T-helper 1 cell treated with Interleukin-12 subunit alpha and Interleukin-12 subunit beta and Interleukin-4 antibody, amounts not matched to agents 30 ng/mL and 1 ng/mL, for 36 hours (primary cell): ENCODE data around the gene LRRC1. TPM values are rescaled to one million over a fixed set of nuclear protein-coding genes. Genes with fewer than 3 reads are reported as not detected.
"Not testable (repeated sequence)": the region's sequence is repeated elsewhere in the genome, so short reads cannot be mapped to it uniquely, and the experiment has no call there.

ENCODE experiments used
- intact Hi-C: fragments of 100-400 bp; cut with micrococcal nuclease; formaldehyde crosslinking; loops from one replicate; pipeline ENCODE4 v1.15.1; 2024
- total RNA-seq: library from RNA; stranded (reverse); gene quantifications from 2 replicates; pipeline ENCODE4 v1.2.3, GENCODE V29; 2022

LRRC1 gene
- total RNA-seq, result 4.4 and 4.6 TPM in 2 replicates

DNA sequence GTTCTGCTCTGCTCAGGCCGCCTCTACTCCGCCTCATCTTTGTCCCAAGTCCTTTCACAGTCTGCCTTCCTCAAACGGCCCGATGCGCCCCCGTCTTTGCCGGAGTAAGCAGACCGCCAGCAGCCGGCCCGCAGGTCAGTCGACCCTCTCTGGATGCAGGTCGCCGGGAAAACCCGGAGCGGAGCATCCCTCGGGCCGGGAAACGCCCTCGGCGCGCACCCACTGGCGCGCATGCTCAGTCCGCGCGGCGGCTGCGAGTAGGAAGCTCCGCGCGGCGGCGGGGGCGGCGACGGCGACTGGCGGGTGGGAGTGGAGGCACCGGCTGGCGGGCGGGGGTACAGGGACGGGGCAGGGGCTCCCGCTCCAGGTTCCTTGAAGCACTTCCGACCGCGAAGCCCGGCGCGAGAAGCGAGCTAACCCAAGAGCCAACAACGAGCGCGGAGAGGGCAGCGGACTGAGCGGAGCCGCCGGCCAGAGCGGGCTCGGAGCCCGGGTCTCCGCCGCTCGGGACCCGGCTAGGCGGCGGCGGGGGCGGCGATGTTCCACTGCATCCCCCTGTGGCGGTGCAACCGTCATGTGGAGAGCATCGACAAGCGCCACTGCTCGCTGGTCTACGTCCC is at the start of gene LRRC1:
TSS of gene LRRC1 (plus strand) at position 286 of the 620 bp plus-strand sequence. CDS start at position 538, 252 bp downstream.
- intact Hi-C loops, result loop anchor here (1.0 to 10.0 kb wide), 10 partner anchors 60 to 1375 kb away; partner anchors contain the start of genes EFHC1, FBXO9, GSTA4 and TMEM14A

GRCh38 chr6:53746442-53747103 is 48.2 kb upstream of the LRRC1 start:
- intact Hi-C loops, result no loop called here

DNA sequence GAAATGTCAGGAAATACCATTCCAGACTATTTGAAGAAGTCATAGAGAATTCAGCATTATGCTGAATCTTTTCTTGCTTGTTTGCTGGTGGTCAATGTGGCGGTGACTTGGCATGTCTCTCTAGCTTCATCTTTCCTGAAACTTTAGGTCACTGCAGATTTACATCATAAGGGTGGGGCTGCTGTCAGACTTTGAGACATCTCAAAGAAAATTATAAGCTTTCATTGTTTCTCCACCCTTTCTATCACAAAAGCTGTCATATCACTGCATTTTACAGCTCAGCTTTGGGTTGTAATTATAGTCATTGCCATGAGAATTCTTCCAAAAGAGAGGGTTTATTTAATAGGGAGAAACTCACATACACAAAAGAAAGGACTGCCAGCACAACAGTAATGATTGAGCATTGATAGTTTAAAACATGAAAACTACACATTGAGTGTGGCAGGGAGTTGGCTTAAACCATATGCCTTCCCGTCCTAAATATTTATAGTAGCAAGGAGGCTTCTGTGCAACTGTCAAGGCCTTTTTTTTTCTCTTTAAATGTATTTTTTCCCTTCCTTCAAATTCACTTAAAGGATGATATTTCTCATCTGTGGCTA is 44.7 kb upstream of the LRRC1 start:
- intact Hi-C loops, result no loop called here

GRCh38 chr6:53751417-53751816 is 43.4 kb upstream of the LRRC1 start:
- intact Hi-C loops, result no loop called here

- intact Hi-C loops, result no loop called here
Observed at GRCh38 chr6:53752440-53752839, 42.4 kb upstream of the LRRC1 start.

DNA sequence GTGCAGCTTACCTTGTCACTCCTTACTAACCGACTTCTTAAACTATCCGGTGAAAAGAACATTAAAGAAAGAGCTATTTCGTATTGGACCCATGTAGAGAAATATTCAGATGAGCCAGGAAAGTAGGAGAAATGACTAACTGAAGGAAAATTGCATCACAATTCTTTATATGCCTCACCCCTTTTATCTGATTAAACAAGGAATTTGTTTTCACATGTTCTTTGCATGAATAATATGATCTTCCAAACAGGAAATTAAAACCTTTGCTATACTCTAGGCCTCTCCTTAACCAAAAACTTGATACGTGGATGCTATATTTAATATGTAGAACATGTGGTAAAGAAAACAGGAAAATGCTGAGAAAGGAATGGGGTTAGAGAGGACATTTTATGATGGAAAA is 41.9 kb upstream of the LRRC1 start:
- intact Hi-C loops, result no loop called here

DNA sequence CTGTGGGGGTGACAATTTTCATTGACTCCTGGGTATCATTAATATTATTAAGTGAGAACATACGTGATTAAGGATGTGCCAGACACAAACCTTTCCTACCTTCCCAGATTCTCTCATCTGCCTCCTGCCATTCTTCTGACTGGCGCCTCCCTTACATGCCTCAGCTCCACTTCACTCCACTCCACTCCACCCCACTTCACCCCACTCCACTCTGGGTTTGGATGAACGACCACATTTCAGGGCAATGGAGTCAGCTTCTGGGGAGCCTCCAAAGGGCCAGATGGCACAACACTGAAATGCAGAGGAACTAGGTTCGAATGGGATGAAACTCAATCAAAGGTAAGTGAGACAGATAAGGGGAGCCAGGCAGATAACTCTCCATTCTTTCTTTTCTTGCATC is 40.5 kb upstream of the LRRC1 start:
- intact Hi-C loops, result no loop called here

GRCh38 chr6:53756396-53756795 is 38.4 kb upstream of the LRRC1 start:
- intact Hi-C loops, result no loop called here

GRCh38 chr6:53758496-53758895 is 36.3 kb upstream of the LRRC1 start:
- intact Hi-C loops, result no loop called here

- intact Hi-C loops, result no loop called here
Observed at GRCh38 chr6:53761036-53761435, 33.8 kb upstream of the LRRC1 start.

- intact Hi-C loops, result no loop called here
Observed at GRCh38 chr6:53765270-53765669, 29.5 kb upstream of the LRRC1 start.

- intact Hi-C loops, result no loop called here
Observed at GRCh38 chr6:53766930-53767329, 27.9 kb upstream of the LRRC1 start.

DNA sequence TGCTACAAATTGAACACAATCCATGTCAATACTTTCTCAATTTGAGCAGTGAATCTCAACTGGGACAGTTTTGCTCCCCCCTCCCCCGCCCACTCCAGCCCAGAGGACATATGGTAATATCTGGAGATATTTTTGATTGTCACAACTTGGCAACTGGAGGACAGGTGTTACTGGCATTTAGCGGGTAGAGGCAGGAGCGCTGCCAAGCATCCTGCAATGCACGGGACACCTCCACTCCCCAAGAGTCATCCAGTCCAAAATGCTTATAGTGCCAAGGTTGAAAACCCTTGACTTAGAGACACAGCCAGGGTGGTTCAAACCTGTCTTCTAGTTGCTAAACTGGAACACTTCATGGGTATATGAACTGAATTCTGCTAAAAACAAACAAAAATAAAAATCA is 26.9 kb upstream of the LRRC1 start:
- intact Hi-C loops, result no loop called here

- intact Hi-C loops, result no loop called here
Observed at GRCh38 chr6:53768636-53769035, 26.2 kb upstream of the LRRC1 start.

DNA sequence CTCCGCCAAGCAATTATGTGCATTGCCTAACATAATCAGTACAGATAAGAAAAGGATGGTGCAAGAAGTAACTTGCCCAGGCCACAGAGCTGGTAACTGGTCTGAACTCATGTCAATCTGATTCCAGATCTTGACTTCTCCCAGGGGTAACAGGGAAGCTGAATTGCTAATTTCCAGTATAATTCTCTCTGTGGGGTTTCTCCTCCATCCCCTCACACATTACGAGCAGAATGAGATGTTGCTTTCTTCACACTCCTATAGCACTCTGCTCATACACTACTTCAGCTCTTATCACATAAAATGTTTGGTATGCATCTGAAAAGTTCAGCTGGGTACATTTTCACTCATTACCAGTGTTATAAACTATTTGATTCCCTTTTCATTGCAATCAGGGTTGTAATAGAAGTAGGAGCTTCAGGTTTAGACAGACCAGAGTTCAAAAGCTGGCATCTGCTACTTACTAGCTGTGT is 24.0 kb upstream of the LRRC1 start:
- intact Hi-C loops, result no loop called here

GRCh38 chr6:53771785-53772624 is 22.8 kb upstream of the LRRC1 start:
- intact Hi-C loops, result no loop called here

DNA sequence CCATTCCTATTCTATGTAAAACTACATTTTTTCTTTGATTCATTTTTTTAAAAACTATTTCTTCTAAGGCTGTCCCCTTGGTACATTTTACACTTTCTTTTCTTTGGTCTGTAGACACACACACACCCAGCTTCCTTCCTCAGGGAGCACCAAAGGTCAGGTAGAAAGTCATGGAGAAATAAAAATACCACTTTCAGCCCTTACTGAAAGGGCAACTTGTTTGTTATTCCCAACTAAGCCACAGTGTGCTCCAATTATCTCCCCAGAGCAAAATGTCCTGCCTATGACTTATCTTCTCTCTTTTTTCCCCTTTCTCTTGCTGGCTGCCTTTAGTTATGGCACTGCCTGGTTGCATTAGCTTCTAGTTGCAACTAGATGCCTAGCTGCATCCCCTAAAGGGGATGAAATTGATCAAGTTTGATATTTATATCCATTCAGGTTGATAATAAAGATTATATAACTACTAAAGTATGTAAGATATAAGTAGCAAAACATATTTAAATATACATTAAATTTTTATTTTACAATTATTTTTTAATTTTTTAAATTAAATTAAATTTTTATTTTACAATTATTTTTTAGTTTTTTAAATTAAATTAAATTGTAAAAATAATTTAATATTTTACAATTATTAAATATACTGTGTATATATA is 21.6 kb upstream of the LRRC1 start:
- intact Hi-C loops, result no loop called here

DNA sequence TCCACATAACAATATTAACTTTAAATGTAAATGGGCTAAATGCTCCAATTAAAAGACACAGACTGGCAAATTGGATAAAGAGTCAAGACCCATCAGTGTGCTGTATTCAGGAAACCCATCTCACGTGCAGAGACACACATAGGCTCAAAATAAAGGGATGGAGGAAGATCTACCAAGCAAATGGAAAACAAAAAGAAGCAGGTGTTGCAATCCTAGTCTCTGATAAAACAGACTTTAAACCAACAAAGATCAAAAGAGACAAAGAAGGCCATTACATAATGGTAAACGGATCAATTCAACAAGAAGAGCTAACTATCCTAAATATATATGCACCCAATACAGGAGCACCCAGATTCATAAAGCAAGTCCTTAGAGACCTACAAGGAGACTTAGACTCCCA is 18.7 kb upstream of the LRRC1 start:
- intact Hi-C loops, result not testable (repeated sequence)

- intact Hi-C loops, result not testable (repeated sequence)
Observed at GRCh38 chr6:53784991-53785390, 9.8 kb upstream of the LRRC1 start.

- intact Hi-C loops, result no loop called here
Observed at GRCh38 chr6:53786832-53787231, 8.0 kb upstream of the LRRC1 start.

DNA sequence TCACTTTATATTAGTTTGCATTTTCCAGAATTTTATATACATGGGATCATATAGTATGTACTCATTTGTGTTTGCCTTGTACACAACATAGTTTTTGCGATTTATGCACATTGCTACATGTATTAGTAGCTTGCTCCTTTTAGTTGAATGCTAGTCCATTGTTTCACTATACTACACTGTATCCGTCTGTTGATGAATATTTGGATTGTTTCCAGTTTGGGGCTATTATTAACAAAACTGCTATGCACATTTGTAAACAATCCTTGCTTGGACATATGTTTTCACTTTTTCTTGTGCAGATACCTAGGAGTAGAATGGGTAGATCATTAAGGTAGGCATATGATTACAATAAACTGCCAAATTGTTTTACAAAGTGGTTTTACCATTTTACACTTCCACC is 3.9 kb upstream of the LRRC1 start:
- intact Hi-C loops, result loop anchor here (5.0 to 10.0 kb wide), 3 partner anchors 299 to 1116 kb away; partner anchors contain the start of genes GSTA4 and TMEM14A
